ENCODE measurements around the gene CRYBG2. TPM values are rescaled to one million over a fixed set of nuclear protein-coding genes. Genes with fewer than 3 reads are reported as not detected.
A peak's percentile ranks its signal among the peaks of the same experiment; 100 is the strongest.

Gene CRYBG2
- total RNA-seq, 2 experiments from 2014 or later = 4.5 to 6.4 TPM

DNA sequence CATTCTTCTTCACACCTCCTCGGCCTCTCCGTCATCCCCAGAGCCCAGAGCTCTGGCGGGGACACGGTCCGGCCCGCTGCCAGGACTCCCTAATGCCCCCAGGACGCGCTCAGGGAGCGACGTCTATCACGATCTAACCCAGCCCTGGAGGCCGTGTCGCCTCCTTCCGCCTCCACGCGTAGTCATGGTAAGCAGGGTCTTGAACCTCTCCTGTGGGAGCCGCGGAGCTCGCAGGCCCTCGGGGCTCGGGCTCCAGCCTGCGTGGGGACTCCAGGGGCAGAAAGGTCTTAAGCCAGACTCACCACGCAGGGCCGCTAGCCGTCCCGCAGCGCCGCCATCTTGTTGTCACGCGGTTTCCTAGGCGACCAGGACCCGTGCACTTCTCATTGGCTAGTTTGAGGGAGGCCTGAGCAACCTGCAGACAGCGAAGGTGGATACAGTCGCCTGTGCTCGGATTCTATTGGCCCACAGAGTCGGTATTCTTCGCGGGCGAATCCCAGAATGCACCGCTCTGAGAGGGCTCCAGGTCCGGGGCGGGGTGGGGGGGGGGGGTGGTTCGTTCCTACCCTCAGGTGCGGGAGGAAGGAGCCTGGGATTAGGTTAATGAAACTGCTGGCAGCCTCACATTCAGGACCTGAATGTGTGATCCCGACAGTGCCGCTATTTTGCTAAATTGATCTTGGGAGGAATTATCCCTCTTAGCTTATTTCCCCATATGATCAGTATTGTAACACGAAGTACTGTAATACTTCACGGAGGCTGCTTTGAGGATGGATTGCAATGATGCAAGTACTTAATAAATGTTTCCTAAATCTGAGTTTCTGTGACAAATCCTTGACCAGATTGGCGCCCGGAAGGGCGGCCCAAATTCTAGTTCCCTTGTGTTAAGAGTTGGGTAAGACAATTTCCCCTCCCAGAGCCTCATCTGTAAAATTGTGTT lies 47.4 kb downstream of the CRYBG2 start, which contains the start of gene UBXN11:
Gene UBXN11, minus strand, starts transcription at position 347 of the 940 bp plus-strand sequence. CDS start 3,753 bp downstream, outside the sequence.
- ChIA-PET POLR2A (interaction anchor here (0.6 to 8.1 kb wide), 10 partner anchors 8 to 114 kb away, joined by 3 to 77 read pairs (median 4); partner anchors contain the start of genes CD52 and CEP85), CTCF (interaction anchor here (0.8 to 3.9 kb wide), 11 partner anchors 7 to 85 kb away, joined by 3 to 46 read pairs (median 3); partner anchors contain the start of genes CD52 and SH3BGRL3)
- DNase-seq = peak; percentile 98
- no peaks in the 10 kb centered on the region for H3K27me3 Mint-ChIP-seq
- no peaks in the 10 kb centered on the region for H3K9me3 Mint-ChIP-seq
- peak within 1 kb of the TSS; percentile 93 for H3K27ac Mint-ChIP-seq
- intact Hi-C loops (cut with micrococcal nuclease) = no loop called here
- H3K4me3 Mint-ChIP-seq = peak within 1 kb of the TSS; percentile 86
- peaks cover 22% of the 10 kb centered on the region for H3K4me1 Mint-ChIP-seq (ENCODE audit: low read depth)
- no peaks in the 10 kb centered on the region for H3K36me3 Mint-ChIP-seq (ENCODE audit: low read depth)
- peak; percentile 98 for ATAC-seq
- TF ChIP-seq, protein P1, sequence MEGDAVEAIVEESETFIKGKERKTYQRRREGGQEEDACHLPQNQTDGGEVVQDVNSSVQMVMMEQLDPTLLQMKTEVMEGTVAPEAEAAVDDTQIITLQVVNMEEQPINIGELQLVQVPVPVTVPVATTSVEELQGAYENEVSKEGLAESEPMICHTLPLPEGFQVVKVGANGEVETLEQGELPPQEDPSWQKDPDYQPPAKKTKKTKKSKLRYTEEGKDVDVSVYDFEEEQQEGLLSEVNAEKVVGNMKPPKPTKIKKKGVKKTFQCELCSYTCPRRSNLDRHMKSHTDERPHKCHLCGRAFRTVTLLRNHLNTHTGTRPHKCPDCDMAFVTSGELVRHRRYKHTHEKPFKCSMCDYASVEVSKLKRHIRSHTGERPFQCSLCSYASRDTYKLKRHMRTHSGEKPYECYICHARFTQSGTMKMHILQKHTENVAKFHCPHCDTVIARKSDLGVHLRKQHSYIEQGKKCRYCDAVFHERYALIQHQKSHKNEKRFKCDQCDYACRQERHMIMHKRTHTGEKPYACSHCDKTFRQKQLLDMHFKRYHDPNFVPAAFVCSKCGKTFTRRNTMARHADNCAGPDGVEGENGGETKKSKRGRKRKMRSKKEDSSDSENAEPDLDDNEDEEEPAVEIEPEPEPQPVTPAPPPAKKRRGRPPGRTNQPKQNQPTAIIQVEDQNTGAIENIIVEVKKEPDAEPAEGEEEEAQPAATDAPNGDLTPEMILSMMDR (IDR thresholded peaks at IDR 0.05) = no peak

DNA sequence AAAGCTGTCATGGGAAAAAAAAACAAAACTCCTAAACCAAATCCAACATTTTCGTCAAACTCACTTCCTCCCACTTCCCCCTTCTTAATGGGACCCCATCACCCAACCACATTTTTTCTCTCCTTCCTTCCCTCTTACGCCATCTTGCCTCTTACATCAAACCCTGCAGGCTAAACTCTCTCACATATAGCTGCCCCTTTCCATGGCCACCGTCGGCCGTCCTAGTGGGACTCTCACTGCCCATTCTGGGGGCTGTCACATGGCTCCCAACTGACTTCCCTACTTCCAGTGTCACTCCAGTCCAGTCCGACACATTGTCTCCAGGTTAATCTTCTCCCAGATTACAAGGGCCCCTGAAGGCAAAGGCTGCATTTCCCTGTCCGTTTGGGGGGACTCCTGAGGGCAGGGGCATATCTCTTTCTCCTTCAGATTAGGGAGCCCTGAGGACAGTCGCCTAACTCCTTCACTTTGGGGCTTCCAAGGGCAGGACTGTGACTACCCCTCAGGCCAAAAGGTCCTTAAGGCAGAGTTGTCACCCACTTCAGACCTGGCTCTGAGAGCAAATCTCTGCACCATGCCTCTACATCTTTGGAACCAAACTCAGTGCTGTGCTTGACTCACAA lies 48.2 kb downstream of the CRYBG2 start:
- ChIA-PET POLR2A (interaction anchor here (1.4 to 8.1 kb wide), 3 partner anchors 12 to 25 kb away, joined by 3 to 77 read pairs (median 52); partner anchors contain the start of gene CD52), CTCF (interaction anchor here (1.0 to 3.9 kb wide), 4 partner anchors 13 to 111 kb away, joined by 3 to 46 read pairs (median 3); no protein-coding TSS in a partner anchor)
- H3K36me3 Mint-ChIP-seq (ENCODE audit: low read depth) = peaks cover 2% of the 10 kb centered on the region
- H3K27ac Mint-ChIP-seq = peak overlapping the region; percentile 88
- ATAC-seq = no peak
- DNase-seq = no peak
- H3K9me3 Mint-ChIP-seq = no peaks in the 10 kb centered on the region
- intact Hi-C loops (cut with micrococcal nuclease) = no loop called here
- H3K4me1 Mint-ChIP-seq (ENCODE audit: low read depth) = peaks cover 22% of the 10 kb centered on the region
- H3K27me3 Mint-ChIP-seq = no peaks in the 10 kb centered on the region
- TF ChIP-seq, protein P1 (IDR thresholded peaks at IDR 0.05) = no peak
- peak overlapping the region; percentile 86 for H3K4me3 Mint-ChIP-seq

DNA sequence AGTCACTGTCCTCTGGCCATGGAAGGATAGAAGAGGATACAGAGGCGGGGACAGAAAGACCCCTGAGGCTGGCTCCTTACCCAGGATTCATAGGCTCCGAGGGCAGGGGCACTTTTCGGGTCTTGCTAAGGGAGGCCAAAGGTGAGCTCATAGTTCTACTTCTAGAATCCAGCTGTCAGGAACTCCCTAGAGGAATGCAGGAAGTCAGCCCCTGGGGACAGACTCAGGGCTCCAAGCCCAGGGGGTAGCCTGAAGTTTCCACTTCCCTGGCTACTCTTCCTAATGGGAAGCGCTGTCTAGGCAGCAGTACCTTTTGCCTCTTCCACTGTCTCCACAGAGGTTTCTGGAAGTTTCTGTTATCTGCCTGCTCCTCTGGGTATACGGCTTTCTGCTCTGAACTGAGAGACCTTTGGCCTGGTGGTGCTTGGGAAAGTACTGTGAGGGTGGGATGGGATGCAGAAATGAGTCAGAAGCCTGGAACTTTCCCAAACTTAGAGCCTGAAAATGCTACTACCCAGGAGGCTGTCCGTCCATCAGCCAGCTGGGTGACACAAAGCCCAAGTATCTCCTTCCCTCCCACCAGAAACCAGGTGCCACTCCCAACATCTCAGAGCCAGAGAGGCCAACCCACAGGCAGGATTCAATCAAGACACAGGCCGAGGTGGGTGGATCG lies 51.1 kb downstream of the CRYBG2 start:
- CTCF ChIA-PET = no interaction called here
- peaks cover 15% of the 10 kb centered on the region for H3K4me1 Mint-ChIP-seq (ENCODE audit: low read depth)
- POLR2A ChIA-PET = interaction anchor here (6.8 kb wide), 1 partner anchor 13 kb away, joined by 44 read pairs; no protein-coding TSS in a partner anchor
- H3K27me3 Mint-ChIP-seq = no peaks in the 10 kb centered on the region
- intact Hi-C loops (cut with micrococcal nuclease) = no loop called here
- peaks cover 2% of the 10 kb centered on the region for H3K36me3 Mint-ChIP-seq (ENCODE audit: low read depth)
- TF ChIP-seq, protein P1 (IDR thresholded peaks at IDR 0.05) = no peak
- DNase-seq = no peak
- H3K4me3 Mint-ChIP-seq = no peak overlapping the region
- H3K27ac Mint-ChIP-seq = no peak overlapping the region
- ATAC-seq = no peak
- H3K9me3 Mint-ChIP-seq = no peaks in the 10 kb centered on the region

DNA sequence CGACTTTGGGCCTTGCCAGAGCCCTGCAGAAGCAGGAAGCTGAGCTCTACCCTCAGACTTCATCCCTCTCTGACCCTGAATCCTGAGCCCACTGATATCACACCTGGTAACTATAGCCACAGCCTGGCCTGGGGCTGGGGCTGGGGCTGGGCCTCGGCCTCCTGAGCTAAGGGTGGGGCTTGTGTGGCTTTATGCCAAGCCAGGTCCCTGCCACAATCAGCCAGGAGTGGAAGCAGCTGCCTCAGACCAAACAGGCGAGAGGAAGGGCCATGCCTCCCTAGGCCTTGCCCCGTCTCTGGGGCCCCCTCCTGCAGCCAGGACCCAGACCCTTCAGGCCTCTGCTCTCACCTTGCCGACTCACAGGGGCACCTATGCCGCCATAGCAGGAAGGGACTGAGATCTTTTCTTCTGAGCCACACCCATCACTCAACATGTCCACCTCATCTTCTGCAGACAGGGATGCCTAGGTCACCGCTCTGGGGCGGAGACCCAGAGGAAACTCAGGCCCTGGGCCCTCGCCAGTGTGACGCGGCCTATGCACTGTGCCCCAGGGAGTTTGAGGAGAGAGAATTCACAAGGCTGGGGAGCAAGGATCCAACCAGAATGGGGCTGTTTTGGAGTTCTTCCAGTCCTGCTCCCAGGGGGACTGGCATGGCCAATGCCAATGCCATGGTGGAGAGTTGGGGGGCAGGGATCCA lies 53.2 kb downstream of the CRYBG2 start:
- CTCF ChIA-PET = interaction anchor here (0.8 to 1.2 kb wide), 2 partner anchors 12 to 21 kb away, joined by 3 to 4 read pairs; no protein-coding TSS in a partner anchor
- no peaks in the 10 kb centered on the region for H3K27me3 Mint-ChIP-seq
- intact Hi-C loops (cut with micrococcal nuclease) = no loop called here
- TF ChIP-seq, protein P1 (IDR thresholded peaks at IDR 0.05) = no peak
- ATAC-seq = no peak
- H3K9me3 Mint-ChIP-seq = no peaks in the 10 kb centered on the region
- DNase-seq = no peak
- POLR2A ChIA-PET = interaction anchor here (4.9 to 6.8 kb wide), 2 partner anchors 11 to 16 kb away, joined by 21 to 44 read pairs; no protein-coding TSS in a partner anchor
- H3K36me3 Mint-ChIP-seq (ENCODE audit: low read depth) = peaks cover 2% of the 10 kb centered on the region
- peaks cover 5% of the 10 kb centered on the region for H3K4me1 Mint-ChIP-seq (ENCODE audit: low read depth)
- no peak overlapping the region for H3K4me3 Mint-ChIP-seq
- peak overlapping the region; percentile 55 for H3K27ac Mint-ChIP-seq
